B cell (primary cell): ENCODE results near the gene TTC32.

ENCODE experiments used
- CTCF ChIP-seq: fragments of 200-600 bp; IDR thresholded peaks from one replicate; pipeline ENCODE4 v1.8.0; 2022; ENCODE audit warnings: antibody characterized with exemption, mild to moderate bottlenecking
- EZH2 ChIP-seq: IDR thresholded peaks from 2 replicates; pipeline ENCODE4 v1.6.1; 2012; ENCODE audit warnings: borderline replicate concordance, low read depth, mild to moderate bottlenecking, moderate library complexity, low read length; ENCODE audit not compliant: insufficient read depth, poor library complexity, severe bottlenecking

GRCh38 chr2:19949071-19949470 is 47.3 kb upstream of the TTC32 start:
- no peak for TF ChIP-seq CTCF
- TF ChIP-seq EZH2: no peak
